ENCODE measurements around the gene ZNF804B. TPM values are rescaled to one million over a fixed set of nuclear protein-coding genes. Genes with fewer than 3 reads are reported as not detected.

Gene ZNF804B
- total and polyA plus RNA-seq, 8 donors: 0.37 TPM; not detected in 7

DNA sequence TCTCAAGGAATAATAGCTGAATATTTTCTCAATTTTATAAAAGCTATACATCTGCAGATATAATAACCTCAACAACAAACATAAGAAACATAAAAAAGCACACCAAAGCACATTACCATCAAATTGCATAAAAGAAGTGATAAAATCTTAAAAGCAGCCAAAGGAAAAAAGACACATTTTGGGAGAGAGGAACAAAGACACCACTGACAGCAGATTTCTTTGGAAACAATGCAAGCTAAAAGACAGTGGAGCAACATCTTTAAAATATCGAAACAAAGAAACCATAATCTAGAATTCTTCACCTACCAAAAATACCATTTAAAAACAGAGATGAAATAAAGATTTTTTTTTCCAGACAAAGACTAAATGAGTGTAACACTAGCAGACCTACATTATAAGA, 91.7 kb downstream of the ZNF804B start:
- Histone ChIP-seq H3K27me3 (no peaks in the 10 kb centered on the region), H3K9me3 (peaks cover 0 to 3% (median 0%) of the 10 kb centered on the region in 4 donors), H3K27ac (no peak overlapping the region), H3K4me1 (no peaks in the 10 kb centered on the region), H3K4me3 (no peak overlapping the region), H3K36me3 (no peaks in the 10 kb centered on the region)
- TF ChIP-seq, protein P1, sequence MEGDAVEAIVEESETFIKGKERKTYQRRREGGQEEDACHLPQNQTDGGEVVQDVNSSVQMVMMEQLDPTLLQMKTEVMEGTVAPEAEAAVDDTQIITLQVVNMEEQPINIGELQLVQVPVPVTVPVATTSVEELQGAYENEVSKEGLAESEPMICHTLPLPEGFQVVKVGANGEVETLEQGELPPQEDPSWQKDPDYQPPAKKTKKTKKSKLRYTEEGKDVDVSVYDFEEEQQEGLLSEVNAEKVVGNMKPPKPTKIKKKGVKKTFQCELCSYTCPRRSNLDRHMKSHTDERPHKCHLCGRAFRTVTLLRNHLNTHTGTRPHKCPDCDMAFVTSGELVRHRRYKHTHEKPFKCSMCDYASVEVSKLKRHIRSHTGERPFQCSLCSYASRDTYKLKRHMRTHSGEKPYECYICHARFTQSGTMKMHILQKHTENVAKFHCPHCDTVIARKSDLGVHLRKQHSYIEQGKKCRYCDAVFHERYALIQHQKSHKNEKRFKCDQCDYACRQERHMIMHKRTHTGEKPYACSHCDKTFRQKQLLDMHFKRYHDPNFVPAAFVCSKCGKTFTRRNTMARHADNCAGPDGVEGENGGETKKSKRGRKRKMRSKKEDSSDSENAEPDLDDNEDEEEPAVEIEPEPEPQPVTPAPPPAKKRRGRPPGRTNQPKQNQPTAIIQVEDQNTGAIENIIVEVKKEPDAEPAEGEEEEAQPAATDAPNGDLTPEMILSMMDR (IDR thresholded peaks at IDR 0.05): no peak
- TF ChIP-seq EP300 (IDR thresholded peaks at IDR 0.05) (no peak), POLR2AphosphoS5 (IDR thresholded peaks at IDR 0.05) (no peak), POLR2A (IDR thresholded peaks at IDR 0.05) (no peak)
- intact Hi-C loops (cut with DNase I; ENCODE audit: low total_unique reads): no loop called here
- WGBS, 5 donors: 82 to 93% (median 91%) methylated on average over 1 of the region's 1 CpG
- DNase-seq: no peak

DNA sequence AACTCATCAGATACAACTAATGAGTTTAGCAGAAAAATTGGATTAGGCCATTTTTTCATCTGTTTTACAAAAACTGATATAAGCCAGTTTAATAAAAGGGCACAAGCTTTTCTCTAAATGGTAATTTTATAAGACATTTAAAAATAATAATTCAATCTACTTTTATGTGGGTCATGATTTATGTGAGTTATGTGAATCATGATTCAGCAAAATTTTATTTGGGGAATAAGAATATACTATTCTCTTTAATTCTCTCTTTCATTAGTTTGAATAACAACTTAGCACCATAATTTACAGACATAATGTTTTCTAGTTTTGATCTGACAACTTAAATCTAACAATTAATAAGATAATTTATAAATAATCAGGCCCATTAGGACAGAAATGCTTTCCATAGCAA, 99.8 kb downstream of the ZNF804B start:
- intact Hi-C loops (cut with DNase I; ENCODE audit: low total_unique reads): no loop called here
- Histone ChIP-seq H3K36me3 (no peaks in the 10 kb centered on the region), H3K27me3 (no peaks in the 10 kb centered on the region), H3K4me3 (no peak overlapping the region), H3K4me1 (no peaks in the 10 kb centered on the region), H3K9me3 (no peaks in the 10 kb centered on the region), H3K27ac (no peak overlapping the region)
- DNase-seq: no peak
- TF ChIP-seq POLR2AphosphoS5 (IDR thresholded peaks at IDR 0.05): no peak
- TF ChIP-seq, protein P1 (IDR thresholded peaks at IDR 0.05): no peak
- TF ChIP-seq POLR2A (IDR thresholded peaks at IDR 0.05): no peak
- no peak for TF ChIP-seq EP300 (IDR thresholded peaks at IDR 0.05)

DNA sequence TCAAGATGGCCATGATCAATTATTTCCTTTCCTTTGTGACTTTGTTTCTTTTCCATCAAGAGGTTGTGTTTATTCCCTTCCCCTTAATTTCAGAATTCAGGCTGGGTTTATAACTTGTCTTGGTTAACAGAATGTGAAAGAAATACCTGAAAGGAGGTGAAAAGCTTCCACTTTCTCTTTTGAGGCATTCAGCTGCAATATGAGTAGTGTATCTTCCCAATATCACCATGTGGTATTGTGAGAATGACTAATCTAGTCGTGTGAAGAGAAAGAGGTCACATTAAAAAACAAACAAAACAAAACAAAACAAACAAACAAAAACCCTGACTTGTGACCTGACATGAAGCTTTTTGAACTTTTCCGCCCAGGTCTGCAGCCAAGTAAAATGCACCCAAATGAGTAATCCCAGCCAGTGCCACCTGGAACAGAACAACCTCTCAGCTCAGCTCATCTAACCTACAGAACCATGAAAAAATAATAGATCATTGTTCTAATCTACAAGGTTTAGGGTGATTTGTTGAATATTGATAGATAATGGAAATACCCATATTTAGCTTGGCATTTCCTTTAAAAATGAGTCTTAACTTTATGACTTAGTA, 106.9 kb downstream of the ZNF804B start:
- H3K9me3 ChIP-seq: peaks cover 0 to 5% (median 4%) of the 10 kb centered on the region in 4 donors
- H3K27me3 ChIP-seq: no peaks in the 10 kb centered on the region
- no peaks in the 10 kb centered on the region for H3K4me1 ChIP-seq
- no peak overlapping the region for H3K27ac ChIP-seq
- no peaks in the 10 kb centered on the region for H3K36me3 ChIP-seq
- intact Hi-C loops (cut with DNase I; ENCODE audit: low total_unique reads): no loop called here
- TF ChIP-seq, protein P1 (IDR thresholded peaks at IDR 0.05): no peak
- TF ChIP-seq POLR2AphosphoS5 (IDR thresholded peaks at IDR 0.05): no peak
- no peak for TF ChIP-seq POLR2A (IDR thresholded peaks at IDR 0.05)
- TF ChIP-seq EP300 (IDR thresholded peaks at IDR 0.05): no peak
- DNase-seq: no peak
- 49 to 54% (median 52%) methylated on average over 2 of the region's 2 CpGs for WGBS, 5 donors
- no peak overlapping the region for H3K4me3 ChIP-seq

DNA sequence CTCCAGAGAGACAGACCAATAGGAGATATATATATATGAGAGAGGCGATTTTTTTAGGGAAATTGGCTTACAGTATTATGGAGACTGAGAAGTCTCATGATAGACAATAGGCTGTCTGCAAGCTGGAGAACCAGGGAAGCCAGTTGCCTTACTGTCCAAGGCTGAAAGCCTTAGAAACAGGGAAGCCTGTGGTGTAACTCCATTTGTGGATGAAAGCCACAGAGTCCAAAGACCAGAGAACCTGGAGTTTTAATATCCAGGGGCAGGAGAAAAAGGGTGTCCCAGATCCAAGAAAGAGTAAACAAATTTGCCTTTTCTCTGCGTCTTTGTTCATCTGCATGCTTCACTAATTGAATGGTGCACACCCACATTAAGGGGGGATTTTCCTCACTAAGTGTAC, 107.7 kb downstream of the ZNF804B start:
- no peak overlapping the region for H3K27ac ChIP-seq
- intact Hi-C loops (cut with DNase I; ENCODE audit: low total_unique reads): no loop called here

More for the DNA sequence above, 107.7 kb downstream of the ZNF804B start:
- Histone ChIP-seq H3K36me3 (no peaks in the 10 kb centered on the region), H3K4me1 (no peaks in the 10 kb centered on the region), H3K27me3 (no peaks in the 10 kb centered on the region), H3K9me3 (peaks cover 0 to 5% (median 4%) of the 10 kb centered on the region in 4 donors), H3K4me3 (no peak overlapping the region)
- 60 to 85% (median 79%) methylated on average over 2 of the region's 2 CpGs for WGBS, 5 donors
- no peak for TF ChIP-seq POLR2AphosphoS5 (IDR thresholded peaks at IDR 0.05)
- no peak for TF ChIP-seq EP300 (IDR thresholded peaks at IDR 0.05)
- TF ChIP-seq POLR2A (IDR thresholded peaks at IDR 0.05): no peak
- TF ChIP-seq, protein P1 (IDR thresholded peaks at IDR 0.05): no peak
- DNase-seq: no peak
